Astrocyte (in vitro differentiated cells and primary cell): Measurements from ENCODE around the gene MLKL.

Experiments used
- CTCF ChIP-seq: IDR thresholded peaks from 2 replicates; pipeline ENCODE4 v1.5.1; 2011; ENCODE audit warnings: low read depth, mild to moderate bottlenecking, inconsistent platforms, low read length, moderate library complexity; ENCODE audit not compliant: insufficient read depth
- EZH2 ChIP-seq: IDR thresholded peaks from 2 replicates; pipeline ENCODE4 v1.6.1; 2012; ENCODE audit warnings: mild to moderate bottlenecking, low read length, inconsistent platforms; ENCODE audit not compliant: insufficient read depth

- TF ChIP-seq EZH2 = no peak
- peak; percentile 99 for TF ChIP-seq CTCF
These were observed 8.8 kb upstream of the MLKL start for GRCh38 chr16:74709441-74709877.
